Stimulated activated CD8-positive, alpha-beta memory T cell treated with anti-CD3 and anti-CD28 coated beads, Interleukin-2, amount 100 ng/mL, for 48 hours (primary cell): ENCODE data around the gene GPANK1.

Experiments used
- DNase-seq, 2 donors: peaks; one replicate each; pipeline ENCODE4 v3.0.0-alpha.2; 2020; ENCODE audit warnings: low read depth in 2 of 2

The GPANK1 gene

GRCh38 chr6:31691078-31691463 is 26.3 kb upstream of the GPANK1 start:
- DNase-seq: no peak

- DNase-seq: no peak
Observed at GRCh38 chr6:31690231-31691077, 25.7 kb upstream of the GPANK1 start.

DNA sequence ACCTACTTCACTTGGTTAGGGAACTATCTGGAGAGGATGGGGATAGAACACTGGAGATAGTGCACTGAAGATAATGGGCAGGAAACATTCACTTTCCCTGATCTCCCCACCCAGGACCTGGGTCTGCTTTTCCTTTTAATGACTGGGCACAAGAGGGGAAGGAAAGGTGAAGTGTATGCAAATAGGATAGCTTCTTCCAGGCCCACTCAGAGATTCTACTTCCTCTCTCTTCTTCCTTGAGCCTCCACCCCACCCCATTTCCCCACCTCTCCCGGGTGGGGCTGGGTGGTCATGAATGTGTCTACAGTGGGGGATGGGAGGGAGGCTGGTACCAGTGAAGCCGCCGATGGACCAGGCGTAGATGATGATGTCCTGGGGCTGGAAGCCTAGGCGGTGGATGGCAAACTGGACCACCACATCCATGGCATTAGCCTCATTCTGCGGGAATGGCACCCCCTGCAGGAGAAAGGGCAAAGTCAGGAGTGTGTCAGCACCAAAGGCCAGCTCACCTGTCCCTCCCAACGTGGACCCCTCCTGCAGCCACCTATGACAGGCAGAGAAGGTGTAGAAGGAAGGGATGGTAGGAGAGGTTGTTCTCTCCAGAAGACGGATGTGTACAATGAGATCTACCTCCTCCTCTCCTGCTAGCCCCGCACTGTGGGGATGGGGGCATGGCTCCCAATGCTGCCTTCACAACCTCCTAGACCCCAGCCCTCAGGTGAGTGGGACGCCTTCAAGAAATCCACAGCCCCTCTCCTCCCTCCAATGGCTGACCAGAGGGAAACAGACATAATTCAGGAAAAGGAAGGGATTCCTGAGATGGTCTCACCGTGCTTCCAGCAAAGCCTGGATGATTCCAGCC is 24.7 kb upstream of the GPANK1 start:
- no peak for DNase-seq

DNA sequence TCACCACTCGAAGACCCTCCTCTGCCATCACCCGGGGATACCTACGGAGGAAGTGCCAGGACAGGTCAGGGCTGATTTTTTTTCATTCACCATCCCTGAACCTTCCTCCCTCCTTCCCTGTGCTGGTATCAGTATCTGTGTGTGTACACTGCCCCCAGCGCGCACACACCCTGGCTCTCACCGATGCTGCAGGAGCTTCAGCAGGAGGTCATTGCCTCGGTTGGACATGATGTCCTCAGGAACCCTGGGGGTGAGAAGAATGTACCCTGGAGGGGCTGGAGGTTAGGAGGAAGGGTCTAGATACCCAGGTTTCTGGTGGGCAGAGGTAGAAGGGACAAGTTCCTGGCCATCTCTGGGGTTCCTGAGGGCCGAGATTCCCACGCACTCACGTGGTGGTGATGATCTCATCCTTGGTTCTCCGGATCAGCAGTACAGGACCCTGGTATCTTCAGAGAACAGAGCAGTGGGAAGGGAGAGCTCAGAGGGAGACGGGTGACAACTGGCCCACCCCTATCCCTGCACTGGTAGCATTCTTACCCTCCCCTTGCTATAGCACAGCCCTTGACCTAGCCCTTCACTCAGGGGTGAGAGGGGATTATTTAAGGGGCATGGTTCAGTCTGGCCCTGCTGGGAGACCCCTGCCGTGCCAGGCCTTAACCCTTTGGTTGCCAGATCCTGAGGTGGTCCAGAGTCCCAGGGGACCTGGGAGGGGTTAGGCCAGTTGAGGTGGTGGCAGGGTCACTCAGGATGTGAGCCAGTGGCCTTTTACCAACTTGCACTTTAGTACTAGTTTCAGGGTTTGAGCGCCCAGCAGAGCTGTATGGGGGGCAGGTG is 23.3 kb upstream of the GPANK1 start:
- no peak for DNase-seq

- no peak for DNase-seq
Observed at GRCh38 chr6:31687321-31687720, 22.5 kb upstream of the GPANK1 start.

GRCh38 chr6:31686483-31686882 is 21.7 kb upstream of the GPANK1 start:
- no peak for DNase-seq

DNA sequence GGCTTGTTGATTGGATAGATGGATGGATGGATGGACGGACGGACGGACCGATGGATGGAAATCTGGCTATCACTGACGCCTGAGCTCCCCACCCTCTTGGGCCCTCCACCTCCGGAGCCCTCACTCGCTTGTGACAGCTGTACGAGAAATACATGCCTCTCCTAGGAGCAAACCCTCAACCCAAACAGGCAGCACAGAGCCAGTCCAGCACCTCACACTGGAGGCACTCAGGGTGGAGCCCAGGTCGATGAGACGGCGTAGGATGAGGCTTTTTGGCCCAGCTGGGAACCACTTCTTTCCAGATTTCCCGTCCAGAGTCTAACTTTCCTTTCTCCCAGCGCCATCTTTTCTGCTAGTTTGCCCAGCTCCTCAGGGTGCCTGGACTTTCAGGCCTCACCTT is 18.8 kb upstream of the GPANK1 start:
- no peak for DNase-seq

GRCh38 chr6:31681135-31681671 is 16.4 kb upstream of the GPANK1 start:
- peak in 1 of 2 donors; percentile 37 for DNase-seq

- DNase-seq: peak in 1 of 2 donors; percentile 39
Observed at GRCh38 chr6:31680226-31681134, 15.7 kb upstream of the GPANK1 start, which contains the start of gene LY6G5C. LY6G5C (minus strand) TSS chr6:31681067; CDS start chr6:31680373, 694 bp downstream.

DNA sequence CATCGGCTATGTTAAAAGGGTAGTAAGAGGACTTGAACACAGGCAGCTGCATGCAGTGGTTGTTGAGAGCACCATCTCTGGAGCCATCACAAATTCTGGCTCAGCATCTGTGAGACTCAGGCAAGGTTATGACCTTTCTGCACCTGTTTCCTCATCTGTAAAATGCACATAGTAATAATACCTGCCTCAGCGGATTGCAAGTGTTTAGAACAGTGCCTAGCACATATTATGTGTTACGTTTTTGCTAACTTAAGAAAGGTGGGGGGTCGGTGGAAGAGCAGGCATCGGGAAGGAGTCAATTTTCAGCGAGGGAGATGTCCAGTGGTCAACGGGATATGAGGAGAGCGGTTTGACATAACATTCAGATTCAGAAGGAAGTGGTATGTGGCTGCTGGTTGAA is 13.2 kb upstream of the GPANK1 start:
- DNase-seq: no peak

GRCh38 chr6:31676904-31677303 is 12.1 kb upstream of the GPANK1 start:
- no peak for DNase-seq

GRCh38 chr6:31676322-31676903 is 11.6 kb upstream of the GPANK1 start:
- no peak for DNase-seq

- no peak for DNase-seq
Observed at GRCh38 chr6:31669676-31670075, 4.9 kb upstream of the GPANK1 start, which contains the start of gene LY6G5B. LY6G5B (plus strand) TSS chr6:31669976; CDS start chr6:31670951, 975 bp downstream.

DNA sequence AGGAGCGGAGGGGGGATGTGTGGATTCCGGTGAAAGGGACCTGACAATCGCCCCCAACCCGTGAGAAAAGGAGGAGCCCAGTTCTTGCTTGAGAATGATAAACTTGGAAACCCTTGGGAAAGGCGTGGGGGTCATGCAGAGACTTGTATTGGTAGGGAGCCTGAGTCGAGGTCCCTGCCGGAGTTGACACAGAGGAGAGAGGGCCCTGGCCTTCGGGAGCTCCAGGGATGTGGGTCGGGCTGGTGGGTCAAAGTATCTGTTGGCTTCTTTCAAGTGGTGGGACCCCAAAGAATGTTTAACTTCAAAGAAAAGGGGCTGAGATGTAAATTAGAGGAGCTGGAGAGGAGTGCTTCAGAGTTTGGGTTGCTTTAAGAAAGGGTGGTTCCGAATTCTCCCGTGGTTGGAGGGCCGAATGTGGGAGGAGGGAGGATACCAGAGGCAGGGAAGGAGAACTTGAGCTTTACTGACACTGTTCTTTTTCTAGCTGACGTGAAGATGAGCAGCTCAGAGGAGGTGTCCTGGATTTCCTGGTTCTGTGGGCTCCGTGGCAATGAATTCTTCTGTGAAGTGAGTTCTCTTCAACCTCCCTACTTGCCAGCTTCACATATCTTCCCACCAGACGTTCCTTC is 1.7 kb upstream of the GPANK1 start:
- DNase-seq: no peak

DNA sequence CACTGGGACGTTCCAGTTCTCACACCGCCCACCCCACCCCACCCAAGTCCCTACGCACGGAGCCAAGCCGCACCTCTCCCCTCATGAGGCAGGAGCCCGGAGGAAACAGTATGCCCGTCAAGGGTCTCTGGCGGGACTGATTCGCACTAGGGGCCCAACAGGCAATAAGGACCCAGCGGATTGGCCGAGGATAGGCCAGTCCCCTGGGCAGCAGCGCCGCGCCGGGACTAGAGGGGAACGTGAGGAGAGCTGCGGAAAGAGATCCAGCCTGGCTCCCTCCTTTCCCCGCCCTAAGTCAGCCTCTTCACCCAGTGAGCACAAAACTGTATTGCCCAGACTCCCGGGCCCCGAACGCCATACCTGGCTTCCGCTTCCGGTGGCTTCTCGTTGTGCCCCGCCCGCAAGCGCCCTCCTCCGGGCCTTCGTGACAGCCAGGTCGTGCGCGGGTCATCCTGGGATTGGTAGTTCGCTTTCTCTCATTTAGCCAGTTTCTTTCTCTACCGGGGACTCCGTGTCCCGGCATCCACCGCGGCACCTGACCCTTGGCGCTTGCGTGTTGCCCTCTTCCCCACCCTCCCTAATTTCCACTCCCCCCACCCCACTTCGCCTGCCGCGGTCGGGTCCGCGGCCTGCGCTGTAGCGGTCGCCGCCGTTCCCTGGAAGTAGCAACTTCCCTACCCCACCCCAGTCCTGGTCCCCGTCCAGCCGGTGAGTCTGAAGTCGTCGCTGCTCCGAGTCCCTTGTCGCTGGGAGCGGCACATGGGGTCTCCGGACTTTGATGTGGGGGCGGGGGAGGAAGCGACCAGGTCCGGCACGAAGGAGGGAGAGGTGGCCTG is 922 bp upstream of the GPANK1 start, which contains the start of gene CSNK2B:
TSS of gene CSNK2B (plus strand) at position 580 of the 836 bp plus-strand sequence. CDS start 752 bp downstream, outside the sequence.
- peak; percentile 96 to 97 for DNase-seq

- DNase-seq: no peak
Observed at GRCh38 chr6:31663961-31664789, 622 bp downstream of the GPANK1 start.

GRCh38 chr6:31663126-31663960 is 1.5 kb downstream of the GPANK1 start:
- DNase-seq: no peak
